Astrocyte (in vitro differentiated cells and primary cell): ENCODE results near the gene TRMT112.

Source experiments
- CTCF ChIP-seq: IDR thresholded peaks from 2 replicates; pipeline ENCODE4 v1.5.1; 2011; ENCODE audit warnings: low read depth, mild to moderate bottlenecking, inconsistent platforms, low read length, moderate library complexity; ENCODE audit not compliant: insufficient read depth
- EZH2 ChIP-seq: IDR thresholded peaks from 2 replicates; pipeline ENCODE4 v1.6.1; 2012; ENCODE audit warnings: mild to moderate bottlenecking, low read length, inconsistent platforms; ENCODE audit not compliant: insufficient read depth

DNA sequence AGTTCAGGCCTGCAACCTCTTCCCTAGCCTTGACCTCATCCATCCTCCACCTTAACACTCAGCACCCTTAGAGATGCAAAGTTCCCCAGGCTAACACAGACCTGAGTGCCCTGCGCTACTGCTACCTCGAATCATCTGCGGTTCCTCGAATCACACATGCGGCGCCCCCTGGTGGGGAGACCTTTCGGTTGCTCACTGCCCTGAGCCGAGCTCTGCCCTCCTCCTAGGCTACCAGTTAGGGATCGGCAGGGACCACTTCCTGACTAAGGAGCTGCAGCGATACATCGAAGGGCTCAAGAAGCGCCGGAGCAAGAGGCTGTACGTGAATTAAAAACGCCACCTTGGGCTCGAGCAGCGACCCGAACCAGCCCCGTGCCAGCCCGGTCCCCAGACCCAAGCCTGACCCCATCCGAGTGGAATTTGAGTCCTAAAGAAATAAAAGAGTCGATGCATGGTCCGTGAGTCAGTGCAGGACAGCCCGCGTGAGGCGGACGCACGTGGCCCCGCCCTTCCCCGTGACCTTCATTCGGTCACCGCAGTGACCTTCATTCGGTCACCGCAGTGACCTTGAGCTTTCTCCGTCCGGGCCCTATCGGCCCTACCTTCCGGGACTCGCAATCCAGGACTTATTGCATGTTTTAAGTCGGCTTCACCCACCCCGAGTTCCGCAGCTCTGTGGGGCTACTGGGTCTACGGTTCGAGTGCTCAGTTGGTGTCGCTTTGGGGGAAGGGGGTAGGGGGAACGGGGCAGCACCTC lies 12.9 kb downstream of the TRMT112 start:
- TF ChIP-seq CTCF, result peak; percentile 82
- TF ChIP-seq EZH2, result no peak
